ENCODE data around the gene PCK1.

Gene PCK1

DNA sequence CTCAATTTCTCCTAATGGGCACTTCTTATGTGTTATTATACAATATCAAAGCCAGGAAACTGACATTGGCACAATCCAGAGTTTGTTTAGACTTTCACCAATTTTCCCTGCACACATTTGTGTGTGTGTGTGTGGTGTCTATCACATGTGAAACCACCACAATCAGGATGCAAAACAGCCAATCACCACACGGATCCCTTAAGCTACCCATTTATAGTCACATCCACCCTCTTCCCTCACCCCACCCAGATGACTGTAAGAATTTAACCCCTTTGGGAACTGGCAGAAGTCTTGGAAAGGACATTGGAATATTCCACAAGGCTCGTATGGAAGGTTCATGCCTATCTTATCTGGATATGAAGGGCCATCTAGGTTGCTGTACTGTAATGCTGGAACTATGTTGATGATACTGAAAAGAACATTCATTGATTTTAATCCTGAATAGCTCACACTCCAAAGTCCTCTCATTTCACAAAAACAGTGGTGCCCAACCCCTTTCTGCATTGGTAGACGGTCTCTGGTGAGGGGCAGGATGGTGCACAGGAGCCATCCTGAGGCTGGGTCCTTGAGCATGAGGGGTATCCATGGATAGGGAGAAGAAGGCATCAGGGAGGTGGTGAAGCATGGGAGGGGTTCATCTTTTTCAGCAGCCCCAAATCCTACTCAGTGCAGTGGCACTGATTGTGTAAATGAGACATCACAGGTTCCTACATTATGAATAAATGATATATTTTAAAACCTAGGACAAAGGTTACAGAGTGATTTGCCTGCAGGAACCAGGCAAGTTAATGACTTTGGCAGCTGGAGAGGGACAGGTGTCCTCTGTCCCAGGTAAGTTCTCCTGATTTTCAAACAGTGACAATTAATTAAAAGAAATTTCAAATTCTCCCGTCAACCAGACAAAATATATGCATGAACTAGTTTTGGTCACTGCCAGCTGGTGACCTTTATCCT is 23.9 kb upstream of the PCK1 start:
- no peak for DNase-seq

DNA sequence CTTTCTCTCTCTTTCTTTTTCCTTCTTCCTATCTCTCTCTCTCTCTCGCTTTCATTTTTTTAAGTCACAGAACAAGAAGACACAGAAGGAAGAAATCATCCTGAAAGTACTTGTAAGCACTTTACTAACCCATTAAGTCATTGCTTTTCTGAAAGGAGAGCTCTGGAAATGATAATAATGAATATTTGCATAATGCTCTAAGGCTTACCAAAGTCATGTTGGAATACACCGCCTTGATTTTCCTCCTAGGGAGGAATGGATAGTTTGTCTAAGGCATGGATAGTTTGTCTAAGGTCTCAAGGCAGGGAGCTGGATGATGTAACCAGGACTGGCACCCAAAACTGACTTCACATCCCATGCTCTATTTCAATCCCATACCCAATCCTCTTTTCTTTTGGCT is 23.1 kb upstream of the PCK1 start:
- no peak for DNase-seq

DNA sequence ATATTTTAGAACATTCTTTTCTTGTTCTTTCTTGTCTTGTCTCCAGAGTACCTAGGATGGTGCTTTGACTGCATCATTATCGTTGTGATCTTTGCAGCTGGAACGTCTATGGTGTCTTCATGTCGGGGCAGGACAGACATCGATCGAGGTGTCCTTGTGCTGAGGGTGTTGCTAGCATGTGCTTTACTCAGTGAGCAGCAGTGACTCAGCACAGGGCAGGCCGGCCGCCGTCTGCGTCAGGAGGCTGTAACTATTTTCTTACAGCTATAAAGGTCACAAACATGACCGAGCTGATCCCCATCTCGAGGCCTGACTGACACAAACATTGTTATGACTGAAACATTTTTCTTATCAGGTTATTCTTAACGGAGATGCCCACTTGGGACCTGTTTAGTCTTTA is 21.0 kb upstream of the PCK1 start:
- no peak for DNase-seq

DNA sequence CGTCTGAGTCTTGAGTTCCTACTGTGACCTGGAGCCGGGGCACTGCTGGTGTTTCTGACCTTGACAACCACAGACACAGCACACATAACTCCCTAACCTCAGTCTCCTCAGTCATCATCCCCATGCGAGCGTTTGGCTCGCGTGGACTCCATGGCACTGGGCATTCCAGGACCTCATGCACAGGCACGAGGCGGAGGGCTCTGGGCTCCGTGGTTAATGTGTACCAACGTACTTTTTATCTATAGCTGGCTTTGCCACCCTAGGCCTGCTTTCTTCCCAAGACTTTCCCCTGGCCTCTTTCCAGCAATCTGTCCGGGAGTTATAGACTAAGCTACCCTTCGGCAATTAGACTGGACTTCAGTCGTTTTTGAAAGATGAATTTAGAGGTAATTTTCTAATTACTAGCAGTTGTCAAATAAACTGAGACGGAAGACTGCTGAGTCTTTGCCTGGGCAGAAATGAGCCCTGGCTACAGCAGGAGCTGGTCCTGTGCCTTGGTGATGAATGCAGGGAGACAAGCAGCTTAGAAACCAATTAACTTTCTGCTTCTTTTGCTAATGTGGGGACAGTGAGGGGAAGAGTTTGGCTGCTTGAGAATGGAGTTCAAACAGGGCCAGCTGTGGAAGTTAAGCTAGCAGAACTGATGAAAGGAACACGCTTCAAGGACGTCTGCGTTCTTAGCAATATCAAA is 19.9 kb upstream of the PCK1 start:
- no peak for DNase-seq

- no peak for DNase-seq
Observed at GRCh38 chr20:57543754-57544153, 17.2 kb upstream of the PCK1 start.

- DNase-seq: no peak
Observed at GRCh38 chr20:57544838-57545564, 15.9 kb upstream of the PCK1 start.

- no peak for DNase-seq
Observed at GRCh38 chr20:57545927-57546662, 14.8 kb upstream of the PCK1 start.

DNA sequence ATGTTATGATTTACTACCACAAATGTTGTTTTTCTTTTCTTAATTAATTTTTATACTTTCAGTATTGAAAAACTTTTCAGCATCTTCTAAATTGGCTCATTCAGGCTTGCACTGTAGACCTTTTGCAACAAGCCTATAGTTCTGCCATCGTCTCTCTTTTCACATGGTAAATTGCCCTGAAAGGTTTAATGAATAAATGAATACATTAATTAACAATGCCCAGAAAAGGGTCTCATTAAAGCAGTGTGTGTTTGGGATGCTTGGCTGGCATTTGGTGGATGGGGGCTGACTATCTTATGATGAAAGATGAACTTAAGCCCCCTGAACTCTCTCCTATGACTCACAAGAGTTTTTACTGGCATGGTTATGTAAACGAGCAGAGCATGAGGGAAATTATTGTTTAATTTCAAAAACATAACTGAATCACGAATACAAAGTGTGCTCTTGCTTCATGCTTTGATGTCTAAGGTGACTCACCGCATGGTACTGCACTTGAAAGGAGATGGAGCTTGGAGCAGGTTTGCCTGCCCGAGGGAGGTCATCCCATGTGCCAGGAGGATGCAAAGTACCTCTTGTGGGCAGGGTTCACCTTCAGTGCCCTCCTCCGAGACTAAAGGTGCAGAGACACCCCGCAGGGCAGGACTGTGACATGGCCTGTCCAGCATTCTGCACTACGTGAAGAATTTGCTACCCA is 13.8 kb upstream of the PCK1 start:
- no peak for DNase-seq

DNA sequence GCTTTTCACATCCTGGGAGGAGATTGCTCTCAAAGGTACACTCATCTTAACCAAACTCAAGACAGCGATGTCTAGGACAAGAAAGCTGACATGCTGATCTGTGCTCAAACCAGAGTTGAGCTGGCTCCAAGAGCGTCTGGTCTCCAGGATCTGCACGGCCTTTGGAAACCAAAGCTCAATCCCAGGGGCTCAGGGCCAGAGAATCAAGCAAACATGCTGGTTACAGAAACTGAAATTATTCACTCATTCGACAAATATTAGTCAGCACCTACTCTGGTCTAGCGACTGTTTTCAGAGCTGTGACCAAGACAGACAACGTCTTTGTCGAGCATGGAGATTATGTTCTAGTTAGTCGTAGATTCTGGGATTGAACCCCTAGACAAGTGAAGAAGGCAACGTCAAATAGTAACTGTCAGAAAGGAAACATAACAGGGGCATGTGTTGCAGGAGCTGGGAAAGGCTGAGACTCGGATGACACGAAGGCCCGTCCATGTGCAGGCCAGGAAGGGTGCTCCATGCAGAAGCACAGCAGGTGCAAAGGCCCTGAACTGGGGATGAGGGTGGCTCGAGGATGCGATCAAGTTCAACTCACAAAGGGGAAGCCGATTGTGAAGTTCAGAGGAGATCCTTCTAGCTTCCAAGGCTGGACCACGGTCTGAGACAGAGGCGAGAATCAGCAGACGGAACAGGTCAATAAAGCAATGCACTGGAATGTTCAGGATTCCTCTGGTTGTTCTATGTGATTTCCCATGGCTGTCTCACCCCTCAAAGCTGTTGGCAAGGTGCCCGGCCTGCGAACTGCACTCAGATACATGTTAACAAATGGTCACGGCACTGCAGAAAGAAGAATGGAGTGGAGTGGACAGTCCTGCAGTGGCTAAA is 12.5 kb upstream of the PCK1 start:
- DNase-seq: no peak

DNA sequence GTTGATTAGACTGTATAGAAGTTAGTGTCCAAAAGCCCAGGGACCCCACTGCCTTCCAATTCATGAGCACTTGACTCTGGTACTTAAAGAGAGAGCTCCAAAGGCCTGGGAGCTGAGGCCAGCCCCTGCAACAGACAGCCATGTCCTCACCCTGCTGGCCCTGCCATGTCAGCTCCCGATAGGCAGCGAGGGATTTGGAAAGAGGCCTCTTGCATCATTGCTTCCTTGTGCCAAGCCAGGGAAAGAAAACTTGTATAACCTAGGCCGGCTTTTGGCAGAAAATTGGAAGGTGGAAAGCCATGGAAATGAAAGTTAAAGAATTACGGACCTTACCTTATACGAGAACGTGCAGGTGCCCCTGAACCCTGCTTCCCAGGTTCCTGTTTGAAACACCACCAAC is 8.4 kb upstream of the PCK1 start:
- no peak for DNase-seq

- no peak for DNase-seq
Observed at GRCh38 chr20:57553376-57554018, 7.4 kb upstream of the PCK1 start.

DNA sequence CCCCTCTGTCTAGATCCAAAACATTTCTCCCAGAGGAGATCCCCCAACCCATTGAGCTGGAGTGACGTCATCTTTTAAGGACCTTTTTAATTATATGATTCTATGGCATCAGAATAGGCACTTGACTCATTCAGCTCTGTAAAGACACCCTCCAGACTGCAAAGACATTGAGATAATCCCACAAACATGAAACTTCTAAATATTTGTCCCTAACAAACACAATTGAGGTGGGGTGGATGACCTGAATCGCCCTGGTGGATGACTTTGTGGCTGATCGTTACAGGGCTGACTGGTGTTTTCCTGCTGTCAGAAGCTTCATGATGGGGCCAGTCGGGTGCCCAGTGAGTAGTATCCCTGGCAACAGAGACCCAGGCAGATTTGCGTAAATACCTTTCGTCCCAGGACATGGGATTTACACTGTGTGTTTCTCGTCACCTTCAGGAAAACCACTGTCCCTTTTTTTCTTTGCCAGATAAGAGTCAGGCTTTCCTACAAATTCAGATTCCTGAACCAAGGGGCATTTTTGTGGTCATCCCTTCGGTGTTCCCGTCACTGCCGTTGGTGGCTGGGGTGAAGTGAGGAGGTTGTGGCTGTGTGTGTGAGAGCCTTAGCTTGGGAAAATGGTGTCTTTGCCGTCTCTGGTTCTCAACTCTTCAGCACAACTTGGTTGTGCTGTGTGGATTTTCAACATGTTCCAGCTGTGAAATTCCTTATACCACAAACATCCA is 5.3 kb upstream of the PCK1 start:
- no peak for DNase-seq

DNA sequence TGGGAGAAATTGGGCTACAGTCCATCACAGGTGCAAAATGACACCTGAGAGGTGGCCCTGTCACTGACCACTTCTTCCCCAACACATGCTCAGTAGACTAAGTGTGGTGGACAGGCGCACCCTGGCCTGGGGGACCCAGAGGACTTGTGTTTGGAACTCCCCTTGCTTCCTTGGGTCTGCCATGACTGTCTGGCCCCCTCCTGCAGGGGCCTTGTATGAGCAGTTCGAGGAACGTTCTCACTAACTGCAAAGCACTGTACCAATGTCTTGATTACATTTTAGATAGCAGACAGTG is 4.0 kb upstream of the PCK1 start:
- DNase-seq: no peak

GRCh38 chr20:57557926-57558613 is 2.8 kb upstream of the PCK1 start:
- no peak for DNase-seq

- DNase-seq: no peak
Observed at GRCh38 chr20:57558614-57559288, 2.2 kb upstream of the PCK1 start.

DNA sequence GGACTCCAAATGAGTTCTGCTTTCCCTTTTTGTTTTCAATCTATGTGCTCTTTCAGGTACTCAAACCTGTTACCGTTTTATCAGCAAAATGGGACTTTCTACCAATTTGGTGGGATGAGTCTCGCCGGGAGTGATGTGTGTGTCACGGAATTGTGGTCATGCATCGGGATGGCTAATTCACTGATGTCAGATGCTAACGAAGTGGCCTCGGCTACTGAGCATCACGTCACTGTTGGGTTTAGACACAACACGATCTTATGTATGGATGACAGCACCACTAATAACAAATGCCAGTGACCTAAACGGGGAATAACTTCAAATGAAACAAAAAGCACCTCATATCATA is 1.6 kb upstream of the PCK1 start:
- no peak for DNase-seq

- DNase-seq: no peak
Observed at GRCh38 chr20:57559658-57560553, 1.0 kb upstream of the PCK1 start.

Measured in C1 segment of cervical spinal cord (tissue), 14 donors.